IMR-90 (cell line): ENCODE results near the gene NBEA. TPM values are rescaled to one million over a fixed set of nuclear protein-coding genes. Genes with fewer than 3 reads are reported as not detected.
A peak's percentile ranks its signal among the peaks of the same experiment; 100 is the strongest.

Experiments used
- ATAC-seq: fragments of 200-7000 bp; cut with Tn5 transposase; 2 replicates; pipeline ENCODE4 v1.9.1; 2020; ENCODE audit warnings: low read depth, mild to moderate bottlenecking, moderate library complexity
- BruUV-seq: library from RNA; stranded (reverse); fragments of 400-500 nt; replicated peaks from 2 replicates; lab custom pipeline; 2021; lab: Mats Ljungman, UMichigan
- CTCF ChIA-PET: fragments of 300-600 bp; formaldehyde crosslinking; extraction: SDS; loops from one replicate; lab custom pipeline; 2021; ENCODE audit warnings: antibody characterized with exemption; lab: Yijun Ruan, JAX
- POLR2A ChIA-PET: fragments of 300-600 bp; sonication (Branson Sonifier 250); formaldehyde crosslinking; loops from one replicate; lab custom pipeline; 2022; ENCODE audit warnings: antibody characterized with exemption; ENCODE audit not compliant: unreplicated experiment; lab: Charles Lee
- DNase-seq: peaks from one replicate; pipeline ENCODE4 v3.0.0; 2013
- H2AFZ ChIP-seq: replicated peaks from 2 replicates; pipeline ENCODE3; 2013; ENCODE audit warnings: low read length, mild to moderate bottlenecking; ENCODE audit not compliant: poor library complexity
- H2AK5ac ChIP-seq: 2 replicates; pipeline ENCODE4 v1.6.1; 2013; ENCODE audit warnings: low read depth, low read length, inconsistent platforms
- H2AK9ac ChIP-seq: replicated peaks from 2 replicates; pipeline ENCODE3; 2013; ENCODE audit warnings: mild to moderate bottlenecking, low read depth, low read length, moderate library complexity; ENCODE audit not compliant: poor library complexity
- H2BK120ac ChIP-seq: 2 replicates; pipeline ENCODE4 v1.6.1; 2013; ENCODE audit warnings: low read depth, low read length, inconsistent platforms
- H2BK15ac ChIP-seq: 3 replicates; pipeline ENCODE4 v1.6.1; 2013; ENCODE audit warnings: low read depth, low read length, inconsistent platforms
- H2BK20ac ChIP-seq: 2 replicates; pipeline ENCODE4 v1.6.1; 2013; ENCODE audit warnings: low read depth, mild to moderate bottlenecking, inconsistent platforms, low read length, moderate library complexity
- H2BK5ac ChIP-seq: 2 replicates; pipeline ENCODE4 v1.6.1; 2013; ENCODE audit warnings: mild to moderate bottlenecking, low read depth, low read length, inconsistent platforms; ENCODE audit not compliant: poor library complexity, severe bottlenecking
- H3K14ac ChIP-seq: replicated peaks from 2 replicates; pipeline ENCODE4 v1.6.1; 2013; ENCODE audit warnings: low read depth, low read length, inconsistent platforms
- H3K18ac ChIP-seq: 2 replicates; pipeline ENCODE4 v1.6.1; 2013; ENCODE audit warnings: low read depth, low read length, control low read depth
- H3K23ac ChIP-seq: 2 replicates; pipeline ENCODE4 v1.6.1; 2013; ENCODE audit warnings: low read depth, low read length, inconsistent platforms
- H3K27ac ChIP-seq: 2 replicates; pipeline ENCODE4 v1.5.1; 2013; ENCODE audit warnings: mild to moderate bottlenecking, control low read depth, low read length; ENCODE audit not compliant: insufficient read depth
- H3K27me3 ChIP-seq: 2 replicates; pipeline ENCODE4 v1.6.1; 2013; ENCODE audit warnings: low read length; ENCODE audit not compliant: control insufficient read depth, insufficient read depth
- H3K36me3 ChIP-seq: 2 replicates; pipeline ENCODE4 v1.6.1; 2013; ENCODE audit warnings: low read length, mixed read lengths; ENCODE audit not compliant: control insufficient read depth, insufficient read depth
- H3K4ac ChIP-seq: 2 replicates; pipeline ENCODE4 v1.6.1; 2013; ENCODE audit warnings: low read depth, low read length, inconsistent platforms
- H3K4me1 ChIP-seq: 2 replicates; pipeline ENCODE4 v1.6.1; 2013; ENCODE audit warnings: low read length, mixed read lengths; ENCODE audit not compliant: control insufficient read depth, insufficient read depth
- H3K4me2 ChIP-seq: 2 replicates; pipeline ENCODE4 v1.6.1; 2013; ENCODE audit warnings: low read depth, mild to moderate bottlenecking, control low read depth, low read length, moderate library complexity
- H3K4me3 ChIP-seq: 2 replicates; pipeline ENCODE4 v1.5.1; 2013; ENCODE audit warnings: low read depth, mild to moderate bottlenecking, control low read depth, low read length, moderate library complexity; ENCODE audit not compliant: insufficient read depth
- H3K56ac ChIP-seq: 2 replicates; pipeline ENCODE4 v1.6.1; 2013; ENCODE audit warnings: low read length, inconsistent platforms; ENCODE audit not compliant: insufficient read depth; ENCODE audit errors: extremely low read depth
- H3K79me1 ChIP-seq, 2 experiments: 2 replicates each; pipeline ENCODE4 v1.6.1; 2013; ENCODE audit warnings: low read length in 2 of 2, inconsistent platforms in 1 of 2, low read depth in 1 of 2
- H3K9ac ChIP-seq: 2 replicates; pipeline ENCODE4 v1.6.1; 2013; ENCODE audit warnings: low read depth, low read length, control low read depth
- H3K9me1 ChIP-seq: 2 replicates; pipeline ENCODE4 v1.6.1; 2013; ENCODE audit warnings: low read length, inconsistent platforms; ENCODE audit not compliant: insufficient read depth
- H3K9me3 ChIP-seq: 2 replicates; pipeline ENCODE4 v1.6.1; 2013; ENCODE audit warnings: low read length; ENCODE audit not compliant: control insufficient read depth, insufficient read depth
- H4K20me1 ChIP-seq: 2 replicates; pipeline ENCODE4 v1.6.1; 2013; ENCODE audit warnings: low read length, inconsistent platforms; ENCODE audit not compliant: insufficient read depth
- H4K5ac ChIP-seq: 2 replicates; pipeline ENCODE4 v1.6.1; 2013; ENCODE audit warnings: mild to moderate bottlenecking, low read depth, low read length, control low read depth
- H4K8ac ChIP-seq, 2 experiments: 2 replicates each; pipeline ENCODE4 v1.6.1; 2013; ENCODE audit warnings: low read depth in 2 of 2, low read length in 2 of 2, control low read depth in 1 of 2, inconsistent platforms in 1 of 2
- H4K91ac ChIP-seq: 2 replicates; pipeline ENCODE4 v1.6.1; 2013; ENCODE audit warnings: low read depth, low read length, inconsistent platforms; ENCODE audit not compliant: insufficient read depth
- MAFK ChIP-seq: IDR thresholded peaks from 2 replicates; pipeline ENCODE4 v1.6.1; 2012; ENCODE audit warnings: low read depth, low read length, improper control_type of control experiment
- MXI1 ChIP-seq: IDR thresholded peaks from 2 replicates; pipeline ENCODE4 v1.6.1; 2012; ENCODE audit warnings: low read depth, mild to moderate bottlenecking, low read length, moderate library complexity, borderline replicate concordance
- WGBS, 2 experiments: methylation state at CpG; one replicate each; pipeline versions ENCODE4 v1.1.5 to v1.1.7; 2013; ENCODE audit warnings: missing lambda C conversion rate in 2 of 2; ENCODE audit not compliant: insufficient read length in 1 of 2; ENCODE audit errors: extremely low coverage in 2 of 2; 5-methylcytosine and 5-hydroxymethylcytosine counted together
- dilution Hi-C: fragments of 300-500 bp; cut with HindIII; formaldehyde crosslinking; loops from one replicate; pipeline ENCODE4 v1.14.3; 2018; ENCODE audit warnings: low sequenced_read_pairs; ENCODE audit not compliant: unreplicated experiment
- in situ Hi-C: fragments of 300-500 bp; cut with MboI; formaldehyde crosslinking; loops from 3 replicates; pipeline ENCODE4 v1.14.3; 2019; ENCODE audit warnings: low sequenced_read_pairs, inconsistent platforms, mixed read lengths
- intact Hi-C: fragments of 100-400 bp; cut with micrococcal nuclease; formaldehyde crosslinking; loops from 2 replicates; pipeline ENCODE4 v1.10.0; 2022
- polyA plus RNA-seq, 3 experiments: library from polyadenylated mRNA; depleted of rRNA; stranded (reverse); fragments of >200 nt; gene quantifications; 2 replicates each; pipeline ENCODE4 v1.2.3, GENCODE V29; 2012; ENCODE audit warnings: low replicate concordance in 1 of 3
- total RNA-seq: library from RNA; depleted of rRNA; stranded (reverse); fragments of >200 nt; gene quantifications from 2 replicates; pipeline ENCODE4 v1.2.3, GENCODE V29; 2012

The NBEA gene
- total and polyA plus RNA-seq, 2 of the 4 experiments (the other 2 are of a cell fraction), result 0.82 to 2.2 TPM

- no CpG with 5 or more reads among the region's 1 CpG for WGBS, 2 experiments
- Histone ChIP-seq H2BK15ac (no peak overlapping the region), H3K18ac (no peak overlapping the region), H3K27me3 (no peaks in the 10 kb centered on the region), H2AK9ac (no peak overlapping the region), H4K91ac (no peak overlapping the region), H4K8ac (no peak overlapping the region), H3K36me3 (no peaks in the 10 kb centered on the region), H3K79me1 (no peaks in the 10 kb centered on the region), H3K4me3 (no peak overlapping the region), H2AFZ (no peak overlapping the region), H3K4me1 (no peaks in the 10 kb centered on the region), H3K9me3 (no peaks in the 10 kb centered on the region), H3K9ac (no peak overlapping the region), H3K27ac (no peak overlapping the region), H4K5ac (no peak overlapping the region), H3K23ac (no peak overlapping the region), H3K4ac (no peak overlapping the region), H2BK120ac (no peak overlapping the region), H2BK5ac (no peak overlapping the region), H2BK20ac (no peak overlapping the region), H2AK5ac (no peak overlapping the region), H3K14ac (no peak overlapping the region), H4K20me1 (no peaks in the 10 kb centered on the region), H3K56ac (no peak overlapping the region), H3K4me2 (no peak overlapping the region), H3K9me1 (no peaks in the 10 kb centered on the region)
- CTCF ChIA-PET, result no interaction called here
- ATAC-seq (no peak), DNase-seq (no peak)
- in situ Hi-C loops (no loop called here), intact Hi-C loops (no loop called here), dilution Hi-C loops (no loop called here)
- TF ChIP-seq MXI1 (no peak), MAFK (peak; percentile 89)
- POLR2A ChIA-PET, result no interaction called here
- no TSS peak for BruUV-seq
Observed at GRCh38 chr13:34959489-34959888, 17.4 kb downstream of the NBEA start.
